ENCODE measurements around the gene ENAH.

ENAH gene

DNA sequence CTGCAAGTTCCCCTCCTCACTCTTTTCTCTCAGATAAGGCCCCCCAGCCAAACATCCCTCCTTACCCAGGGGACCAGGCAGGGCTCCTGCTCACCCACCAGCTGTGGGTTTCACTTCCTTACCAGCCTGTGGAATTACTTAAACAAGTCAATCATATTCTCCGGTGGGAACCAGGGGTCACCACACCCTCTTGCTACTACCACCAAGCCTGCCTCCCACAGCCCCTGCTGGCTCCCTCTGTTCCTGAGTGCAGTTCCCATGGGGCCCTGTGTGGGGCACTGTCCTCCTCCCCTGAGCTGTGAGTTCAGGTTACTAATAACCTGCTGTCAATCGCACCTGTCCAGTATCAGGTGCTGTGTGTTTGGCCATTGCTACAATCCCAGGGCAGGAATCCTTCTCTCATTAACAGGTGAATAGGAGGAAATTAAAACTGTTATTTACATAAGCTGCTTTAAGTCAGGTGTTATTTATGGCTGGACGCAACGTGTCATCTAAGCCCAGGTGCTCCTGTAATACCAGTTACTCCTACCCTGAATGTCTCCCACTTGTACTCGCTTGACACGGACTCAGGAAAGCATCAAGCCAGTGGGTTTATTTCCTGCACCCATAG lies 172.0 kb downstream of the ENAH start:
- in situ Hi-C loops (cut with HindIII; ENCODE audit: low pct_ligation_motif_present, low sequenced_read_pairs) = no loop called here
- TF ChIP-seq, protein P1, sequence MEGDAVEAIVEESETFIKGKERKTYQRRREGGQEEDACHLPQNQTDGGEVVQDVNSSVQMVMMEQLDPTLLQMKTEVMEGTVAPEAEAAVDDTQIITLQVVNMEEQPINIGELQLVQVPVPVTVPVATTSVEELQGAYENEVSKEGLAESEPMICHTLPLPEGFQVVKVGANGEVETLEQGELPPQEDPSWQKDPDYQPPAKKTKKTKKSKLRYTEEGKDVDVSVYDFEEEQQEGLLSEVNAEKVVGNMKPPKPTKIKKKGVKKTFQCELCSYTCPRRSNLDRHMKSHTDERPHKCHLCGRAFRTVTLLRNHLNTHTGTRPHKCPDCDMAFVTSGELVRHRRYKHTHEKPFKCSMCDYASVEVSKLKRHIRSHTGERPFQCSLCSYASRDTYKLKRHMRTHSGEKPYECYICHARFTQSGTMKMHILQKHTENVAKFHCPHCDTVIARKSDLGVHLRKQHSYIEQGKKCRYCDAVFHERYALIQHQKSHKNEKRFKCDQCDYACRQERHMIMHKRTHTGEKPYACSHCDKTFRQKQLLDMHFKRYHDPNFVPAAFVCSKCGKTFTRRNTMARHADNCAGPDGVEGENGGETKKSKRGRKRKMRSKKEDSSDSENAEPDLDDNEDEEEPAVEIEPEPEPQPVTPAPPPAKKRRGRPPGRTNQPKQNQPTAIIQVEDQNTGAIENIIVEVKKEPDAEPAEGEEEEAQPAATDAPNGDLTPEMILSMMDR (IDR thresholded peaks at IDR 0.05; ENCODE audit: low read depth, low read length, missing control alignments) = peak; percentile 94
- DNase-seq = no peak
- H3K4me3 ChIP-seq (ENCODE audit: low read depth, low read length) = no peak overlapping the region
- H3K27me3 ChIP-seq (replicated peaks) = no peaks in the 10 kb centered on the region
- no peaks in the 10 kb centered on the region for H3K36me3 ChIP-seq (replicated peaks)
- H3K27ac ChIP-seq = no peak overlapping the region

- no peak for DNase-seq
- Histone ChIP-seq H3K27ac (no peak overlapping the region), H3K36me3 (replicated peaks) (no peaks in the 10 kb centered on the region), H3K27me3 (replicated peaks) (no peaks in the 10 kb centered on the region), H3K4me3 (ENCODE audit: low read depth, low read length) (no peak overlapping the region)
- in situ Hi-C loops (cut with HindIII; ENCODE audit: low pct_ligation_motif_present, low sequenced_read_pairs) = no loop called here
- TF ChIP-seq, protein P1 (IDR thresholded peaks at IDR 0.05; ENCODE audit: low read depth, low read length, missing control alignments) = no peak
These were observed 172.8 kb downstream of the ENAH start for GRCh38 chr1:225479996-225480720.

- TF ChIP-seq, protein P1 (IDR thresholded peaks at IDR 0.05; ENCODE audit: low read depth, low read length, missing control alignments) = no peak
These were observed 173.6 kb downstream of the ENAH start for GRCh38 chr1:225479341-225479740.

GRCh38 chr1:225477296-225477911 lies 175.5 kb downstream of the ENAH start:
- H3K27me3 ChIP-seq (replicated peaks) = no peaks in the 10 kb centered on the region
- H3K4me3 ChIP-seq (ENCODE audit: low read depth, low read length) = no peak overlapping the region
- TF ChIP-seq, protein P1 (IDR thresholded peaks at IDR 0.05; ENCODE audit: low read depth, low read length, missing control alignments) = no peak
- no peak for DNase-seq
- no peak overlapping the region for H3K27ac ChIP-seq
- in situ Hi-C loops (cut with HindIII; ENCODE audit: low pct_ligation_motif_present, low sequenced_read_pairs) = no loop called here
- H3K36me3 ChIP-seq (replicated peaks) = no peaks in the 10 kb centered on the region

More at GRCh38 chr1:225479341-225479740, 173.6 kb downstream of the ENAH start:
- no peak for DNase-seq
- H3K36me3 ChIP-seq (replicated peaks) = no peaks in the 10 kb centered on the region
- H3K4me3 ChIP-seq (ENCODE audit: low read depth, low read length) = no peak overlapping the region
- H3K27me3 ChIP-seq (replicated peaks) = no peaks in the 10 kb centered on the region
- H3K27ac ChIP-seq = no peak overlapping the region
- in situ Hi-C loops (cut with HindIII; ENCODE audit: low pct_ligation_motif_present, low sequenced_read_pairs) = no loop called here

GRCh38 chr1:225476538-225476988 lies 176.4 kb downstream of the ENAH start:
- no peak for DNase-seq
- Histone ChIP-seq H3K27me3 (replicated peaks) (no peaks in the 10 kb centered on the region), H3K27ac (no peak overlapping the region), H3K4me3 (ENCODE audit: low read depth, low read length) (no peak overlapping the region), H3K36me3 (replicated peaks) (no peaks in the 10 kb centered on the region)
- in situ Hi-C loops (cut with HindIII; ENCODE audit: low pct_ligation_motif_present, low sequenced_read_pairs) = no loop called here
- TF ChIP-seq, protein P1 (IDR thresholded peaks at IDR 0.05; ENCODE audit: low read depth, low read length, missing control alignments) = no peak

Measured in brain microvascular endothelial cell (primary cell).